SJSA1 (cell line): ENCODE measurements around the gene XPO4. TPM values are rescaled to one million over a fixed set of nuclear protein-coding genes. Genes with fewer than 3 reads are reported as not detected.

Experiments used
- DNase-seq, 2 experiments: peaks; one replicate each; pipeline ENCODE4 v3.0.0-alpha.2; 2015 to 2020; ENCODE audit warnings: low spot score in 2 of 2, low read depth in 1 of 2
- H3K27ac ChIP-seq: fragments of 250-450 bp; sonication (Bioruptor Pico); 2 replicates; pipeline ENCODE4 v1.5.1; 2020; ENCODE audit warnings: mild to moderate bottlenecking, moderate library complexity
- H3K27me3 ChIP-seq: fragments of 250-450 bp; sonication (Bioruptor Pico); replicated peaks from 2 replicates; pipeline ENCODE4 v1.5.1; 2020; ENCODE audit warnings: mild to moderate bottlenecking, moderate library complexity
- H3K36me3 ChIP-seq: fragments of 250-450 bp; sonication (Bioruptor Pico); 2 replicates; pipeline ENCODE4 v1.5.1; 2020; ENCODE audit warnings: mild to moderate bottlenecking
- H3K4me1 ChIP-seq: fragments of 250-450 bp; sonication (Bioruptor Pico); replicated peaks from 2 replicates; pipeline ENCODE4 v1.6.1; 2021; ENCODE audit warnings: mild to moderate bottlenecking
- H3K4me3 ChIP-seq: fragments of 250-450 bp; sonication (Bioruptor Pico); 2 replicates; pipeline ENCODE4 v1.5.1; 2020; ENCODE audit warnings: mild to moderate bottlenecking
- H3K9me3 ChIP-seq: fragments of 250-450 bp; sonication (Bioruptor Pico); replicated peaks from 2 replicates; pipeline ENCODE4 v1.5.1; 2020; ENCODE audit warnings: mild to moderate bottlenecking
- total RNA-seq: library from RNA; depleted of rRNA; stranded (reverse); fragments of >200 nt; shearing (Covaris generic); gene quantifications from 2 replicates; pipeline ENCODE4 v1.2.3, GENCODE V29; 2014; rRNA removed

XPO4 gene
- total RNA-seq, 1 experiment from 2014 or later = 20.1 TPM

- H3K4me1 ChIP-seq = no peaks in the 10 kb centered on the region
- no peaks in the 10 kb centered on the region for H3K36me3 ChIP-seq
- H3K27me3 ChIP-seq = no peaks in the 10 kb centered on the region
- no peak overlapping the region for H3K27ac ChIP-seq
- no peak overlapping the region for H3K4me3 ChIP-seq
- no peaks in the 10 kb centered on the region for H3K9me3 ChIP-seq
- no peak for DNase-seq
Measured at GRCh38 chr13:20740021-20740420, 162.5 kb downstream of the XPO4 start.

GRCh38 chr13:20738616-20739015 is 163.9 kb downstream of the XPO4 start:
- no peak overlapping the region for H3K4me3 ChIP-seq
- no peak overlapping the region for H3K27ac ChIP-seq
- no peaks in the 10 kb centered on the region for H3K36me3 ChIP-seq
- no peaks in the 10 kb centered on the region for H3K9me3 ChIP-seq
- H3K27me3 ChIP-seq = no peaks in the 10 kb centered on the region
- H3K4me1 ChIP-seq = no peaks in the 10 kb centered on the region
- DNase-seq = no peak

GRCh38 chr13:20729633-20730585 is 172.6 kb downstream of the XPO4 start:
- no peaks in the 10 kb centered on the region for H3K27me3 ChIP-seq
- no peak for DNase-seq

GRCh38 chr13:20728579-20729311 is 173.8 kb downstream of the XPO4 start:
- DNase-seq = no peak
- no peaks in the 10 kb centered on the region for H3K4me1 ChIP-seq
- no peak overlapping the region for H3K27ac ChIP-seq
- no peaks in the 10 kb centered on the region for H3K36me3 ChIP-seq
- no peaks in the 10 kb centered on the region for H3K9me3 ChIP-seq
- H3K4me3 ChIP-seq = no peak overlapping the region
- no peaks in the 10 kb centered on the region for H3K27me3 ChIP-seq

More at GRCh38 chr13:20729633-20730585, 172.6 kb downstream of the XPO4 start:
- no peak overlapping the region for H3K27ac ChIP-seq
- H3K9me3 ChIP-seq = no peaks in the 10 kb centered on the region
- H3K36me3 ChIP-seq = no peaks in the 10 kb centered on the region
- H3K4me1 ChIP-seq = no peaks in the 10 kb centered on the region
- H3K4me3 ChIP-seq = no peak overlapping the region

GRCh38 chr13:20727856-20728255 is 174.7 kb downstream of the XPO4 start:
- no peak for DNase-seq
- no peak overlapping the region for H3K4me3 ChIP-seq

More at GRCh38 chr13:20727856-20728255, 174.7 kb downstream of the XPO4 start:
- no peaks in the 10 kb centered on the region for H3K27me3 ChIP-seq
- H3K4me1 ChIP-seq = no peaks in the 10 kb centered on the region
- no peak overlapping the region for H3K27ac ChIP-seq
- no peaks in the 10 kb centered on the region for H3K9me3 ChIP-seq
- H3K36me3 ChIP-seq = no peaks in the 10 kb centered on the region

Other genes starting within 250 kb of the XPO4 start
- gene IL17D, start 199.0 kb downstream of the XPO4 start, total RNA-seq = 2.5 and 4.3 TPM in 2 replicates
- 1.7 and 10.6 TPM in 2 replicates for gene EEF1AKMT1, start 128.8 kb downstream of the XPO4 start, total RNA-seq
- 9.9 and 14.4 TPM in 2 replicates for gene LATS2, start 158.8 kb upstream of the XPO4 start, total RNA-seq
- 56.0 and 56.9 TPM in 2 replicates for gene SAP18, start 237.4 kb upstream of the XPO4 start, total RNA-seq